Measurements from ENCODE around the gene NOMO2.
"Not testable (repeated sequence)": the region's sequence is repeated elsewhere in the genome, so short reads cannot be mapped to it uniquely, and the experiment has no call there.

NOMO2 gene

DNA sequence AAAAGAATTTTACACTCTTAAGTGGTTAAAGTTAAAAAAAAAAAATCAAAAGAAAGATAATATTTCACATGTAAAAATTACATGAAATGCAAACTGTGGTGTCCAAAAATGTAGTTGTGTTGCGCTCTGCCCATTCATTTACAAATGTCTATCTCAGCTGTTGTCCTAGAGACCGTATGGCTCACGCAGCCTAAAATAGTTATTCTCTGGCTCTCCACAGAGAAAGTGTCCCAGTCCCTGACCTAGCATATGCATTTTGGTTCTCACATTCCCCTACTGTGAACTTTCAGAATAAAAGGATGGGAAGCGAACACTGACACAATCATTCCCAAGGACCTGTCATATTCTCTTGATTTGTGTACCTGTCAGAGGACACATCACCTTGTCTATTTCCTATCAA is 27.6 kb downstream of the NOMO2 start:
- not testable (repeated sequence) for H3K4me3 ChIP-seq (ENCODE audit: low read depth, low read length)

DNA sequence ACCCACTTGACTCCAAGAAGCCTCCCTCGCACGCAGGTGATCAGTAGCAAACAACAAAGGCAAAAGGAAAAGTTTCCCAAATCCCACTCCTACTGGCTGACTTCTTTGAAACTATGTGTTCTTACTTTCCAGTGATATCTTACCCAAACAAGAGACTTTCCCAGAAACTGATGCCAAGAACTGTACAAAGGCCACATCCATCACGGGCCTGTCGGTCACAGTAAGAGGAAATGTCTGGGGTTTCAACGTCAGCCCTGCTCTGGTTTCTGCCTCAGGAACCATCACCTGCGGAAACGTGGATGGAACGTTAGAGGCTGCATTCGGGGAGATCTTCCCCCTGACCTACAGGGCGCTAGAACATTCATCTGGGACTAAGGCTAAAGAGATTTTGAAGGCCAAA is 30.6 kb downstream of the NOMO2 start:
- not testable (repeated sequence) for H3K4me3 ChIP-seq (ENCODE audit: low read depth, low read length)

DNA sequence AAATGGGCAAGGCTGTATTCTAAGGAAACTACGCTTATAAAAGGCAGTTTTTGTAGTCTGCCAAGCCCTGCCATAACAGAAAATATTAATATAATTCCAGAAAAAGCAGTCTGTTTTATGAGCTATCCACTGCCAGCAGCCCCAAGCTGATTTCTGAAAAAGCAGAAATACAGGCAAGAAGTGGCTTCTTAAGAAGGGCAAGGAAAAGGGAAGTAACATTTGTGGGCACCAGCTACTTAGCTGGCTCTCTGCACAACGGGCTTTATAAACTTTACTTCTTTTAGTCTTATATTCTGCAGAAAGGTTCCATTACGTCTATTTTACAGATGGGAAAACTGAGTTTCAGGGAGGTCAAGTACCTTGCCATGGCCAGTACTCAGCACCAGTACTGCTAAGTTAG is 31.6 kb downstream of the NOMO2 start:
- not testable (repeated sequence) for H3K4me3 ChIP-seq (ENCODE audit: low read depth, low read length)

DNA sequence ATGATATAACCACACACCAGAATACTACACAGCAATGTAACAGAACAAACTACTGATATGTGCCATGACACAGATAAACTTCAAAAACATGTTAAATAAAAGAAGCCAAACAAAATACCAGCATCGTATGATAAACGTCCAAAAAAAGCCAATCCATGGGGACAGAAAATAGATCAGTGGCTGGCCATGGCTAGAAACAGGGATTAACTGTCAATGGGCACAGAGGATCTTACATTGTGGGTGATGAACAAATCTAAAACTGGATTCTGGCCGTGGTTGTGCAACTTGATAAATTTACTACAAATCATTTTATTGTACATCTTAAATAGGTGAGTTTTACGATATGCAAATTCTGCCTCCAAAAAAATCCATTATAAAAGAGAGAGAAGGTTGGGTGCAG is 35.4 kb downstream of the NOMO2 start:
- H3K4me3 ChIP-seq (ENCODE audit: low read depth, low read length) = not testable (repeated sequence)

DNA sequence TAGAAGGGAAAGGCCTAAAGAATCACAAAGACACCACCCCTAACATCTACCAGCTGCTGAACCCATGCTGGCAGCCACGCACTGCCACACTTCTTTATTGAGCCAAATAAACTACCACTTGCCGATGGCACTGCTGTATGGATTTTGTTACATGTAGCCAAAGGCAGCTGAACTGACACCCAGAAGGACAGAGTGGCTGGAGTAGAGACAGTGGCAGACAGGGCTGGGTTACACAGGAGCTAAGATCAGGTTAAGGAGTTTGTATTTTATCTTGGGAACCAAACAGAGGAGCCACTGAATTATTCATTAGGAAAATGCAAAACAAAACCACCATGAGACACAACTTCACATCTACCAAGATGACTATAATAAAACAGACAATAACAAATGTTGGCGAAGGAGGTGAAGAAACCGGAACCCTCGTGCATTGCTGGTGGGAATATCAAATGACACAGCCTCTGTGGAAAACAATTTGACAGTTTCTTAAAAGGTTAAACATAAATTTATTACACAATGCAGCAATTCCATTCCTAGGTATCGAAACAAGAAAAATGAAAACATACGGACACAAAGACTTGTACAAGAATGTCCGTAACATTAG is 35.9 kb downstream of the NOMO2 start:
- not testable (repeated sequence) for H3K4me3 ChIP-seq (ENCODE audit: low read depth, low read length)

DNA sequence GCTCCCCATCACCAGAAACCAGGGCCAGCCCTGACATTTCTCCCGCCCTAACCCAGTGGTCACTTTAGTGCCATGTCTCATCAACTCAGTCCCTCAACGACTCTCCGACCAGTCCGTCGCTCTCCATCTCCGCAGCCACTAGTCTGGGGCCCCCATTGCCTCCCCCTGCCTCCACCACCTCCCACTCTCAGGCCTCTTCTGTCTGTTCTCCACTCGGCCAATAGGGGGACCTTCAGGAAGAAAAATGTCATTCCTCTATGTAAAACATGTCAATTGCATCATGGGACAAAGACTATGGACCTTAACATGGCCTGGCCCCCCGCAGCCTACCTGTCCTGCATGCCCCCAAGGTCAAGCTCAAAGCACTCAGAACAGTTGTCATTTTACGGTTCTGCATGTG is 39.3 kb downstream of the NOMO2 start:
- not testable (repeated sequence) for H3K4me3 ChIP-seq (ENCODE audit: low read depth, low read length)

DNA sequence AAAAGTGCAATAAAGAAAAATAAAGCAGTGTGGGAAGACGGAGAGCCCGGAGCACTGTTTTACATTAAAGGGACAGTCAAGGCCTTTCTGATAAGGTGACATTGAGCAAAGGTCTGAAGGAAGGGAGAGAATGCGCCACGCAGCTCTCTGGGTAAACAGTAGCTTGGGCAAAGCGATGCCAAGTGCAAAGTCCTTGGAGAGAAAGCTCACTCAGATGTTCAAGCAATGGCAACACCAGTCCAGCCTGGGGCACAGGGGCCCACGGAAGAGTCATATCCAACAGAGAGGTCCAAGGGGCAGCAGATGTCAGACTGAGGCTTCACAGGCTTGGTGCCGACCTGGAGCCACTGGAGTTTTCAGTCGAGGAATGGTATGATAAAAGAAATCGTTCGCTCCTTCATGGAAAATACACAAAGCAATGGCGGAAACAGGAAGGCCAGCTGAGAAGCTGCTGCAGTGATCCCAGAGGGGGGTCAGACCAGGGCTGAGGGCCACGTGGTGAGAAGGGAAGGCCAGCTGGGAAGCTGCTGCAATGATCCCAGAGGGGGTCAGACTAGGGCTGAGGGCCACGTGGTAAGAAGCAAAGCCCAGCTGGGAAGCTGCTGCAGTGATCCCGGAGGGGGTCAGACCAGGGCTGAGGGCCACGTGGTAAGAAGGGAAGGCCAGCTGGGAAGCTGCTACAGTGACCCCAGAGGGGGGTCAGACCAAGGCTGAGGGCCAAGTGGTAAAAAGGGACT is 40.3 kb downstream of the NOMO2 start:
- H3K4me3 ChIP-seq (ENCODE audit: low read depth, low read length) = not testable (repeated sequence)

DNA sequence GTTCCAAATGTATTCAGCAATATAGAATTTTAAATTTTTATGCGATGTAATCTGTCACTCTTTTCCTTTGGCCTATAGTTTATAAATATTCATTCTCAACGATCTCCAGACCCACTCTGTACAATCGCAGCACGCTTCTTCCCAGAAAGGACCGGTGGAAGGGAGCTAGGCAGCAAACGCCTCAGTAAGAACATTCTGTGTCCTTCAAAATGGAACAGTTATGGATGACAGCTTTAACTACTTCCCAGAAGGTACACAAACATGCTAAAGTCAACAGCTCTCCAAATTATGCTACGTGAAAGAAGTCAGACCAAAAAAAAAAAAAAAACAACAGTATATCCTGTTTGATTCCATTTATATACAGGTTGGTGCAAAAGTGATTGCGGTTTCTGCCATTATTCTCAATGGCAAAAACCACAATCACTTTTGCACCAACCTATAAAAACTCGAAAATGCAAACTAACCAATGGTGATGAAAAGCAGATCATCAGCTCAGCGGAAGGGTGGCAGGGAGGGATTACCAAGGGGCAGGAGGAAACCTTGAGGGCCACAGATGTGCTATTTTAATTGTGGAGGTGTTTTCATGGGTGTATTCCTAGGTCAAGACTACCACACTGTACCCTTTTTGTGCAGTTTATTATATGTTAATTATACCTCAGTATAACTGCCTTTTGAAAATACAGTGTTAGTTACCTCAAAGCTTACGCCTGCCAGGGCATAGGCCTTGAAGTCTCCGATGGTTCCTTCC is 43.2 kb downstream of the NOMO2 start:
- not testable (repeated sequence) for H3K4me3 ChIP-seq (ENCODE audit: low read depth, low read length)

DNA sequence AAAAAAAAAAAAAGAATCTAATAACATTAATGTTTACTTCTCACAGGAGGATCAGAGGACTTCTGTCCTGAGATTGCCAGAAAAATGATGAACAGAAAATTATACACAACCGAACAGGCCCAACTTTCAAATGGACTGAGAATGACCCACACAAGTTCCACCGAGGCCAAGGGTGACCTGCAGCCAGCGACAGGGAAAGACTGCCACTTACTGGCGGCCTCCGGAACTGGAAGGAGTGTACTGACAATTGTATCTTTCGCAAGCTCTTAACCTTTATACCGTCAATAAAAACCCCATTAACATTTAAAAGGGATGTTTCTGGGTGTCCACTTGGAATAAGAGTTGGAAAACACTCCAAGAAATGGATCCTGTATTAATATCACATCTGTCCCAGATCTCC is 63.5 kb downstream of the NOMO2 start:
- H3K4me3 ChIP-seq (ENCODE audit: low read depth, low read length) = not testable (repeated sequence)

DNA sequence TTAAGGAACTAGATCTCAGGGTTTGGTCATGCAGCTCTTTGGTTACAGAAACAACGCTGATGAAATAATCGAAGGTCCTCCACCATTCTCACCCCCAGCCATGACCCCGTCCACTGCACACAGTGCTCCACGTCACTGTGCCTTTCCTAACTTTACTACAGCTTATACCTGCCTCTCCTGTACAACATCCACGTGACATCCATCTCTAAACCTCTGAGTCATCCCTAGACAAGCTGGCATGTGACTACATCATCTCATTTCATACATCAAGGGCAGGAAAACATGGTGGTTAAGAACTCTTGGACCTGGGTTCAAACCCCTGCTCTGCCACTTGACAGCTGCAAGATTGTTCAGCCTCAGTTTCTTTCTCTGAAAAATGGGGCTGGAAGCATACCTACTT is 64.9 kb downstream of the NOMO2 start:
- not testable (repeated sequence) for H3K4me3 ChIP-seq (ENCODE audit: low read depth, low read length)

DNA sequence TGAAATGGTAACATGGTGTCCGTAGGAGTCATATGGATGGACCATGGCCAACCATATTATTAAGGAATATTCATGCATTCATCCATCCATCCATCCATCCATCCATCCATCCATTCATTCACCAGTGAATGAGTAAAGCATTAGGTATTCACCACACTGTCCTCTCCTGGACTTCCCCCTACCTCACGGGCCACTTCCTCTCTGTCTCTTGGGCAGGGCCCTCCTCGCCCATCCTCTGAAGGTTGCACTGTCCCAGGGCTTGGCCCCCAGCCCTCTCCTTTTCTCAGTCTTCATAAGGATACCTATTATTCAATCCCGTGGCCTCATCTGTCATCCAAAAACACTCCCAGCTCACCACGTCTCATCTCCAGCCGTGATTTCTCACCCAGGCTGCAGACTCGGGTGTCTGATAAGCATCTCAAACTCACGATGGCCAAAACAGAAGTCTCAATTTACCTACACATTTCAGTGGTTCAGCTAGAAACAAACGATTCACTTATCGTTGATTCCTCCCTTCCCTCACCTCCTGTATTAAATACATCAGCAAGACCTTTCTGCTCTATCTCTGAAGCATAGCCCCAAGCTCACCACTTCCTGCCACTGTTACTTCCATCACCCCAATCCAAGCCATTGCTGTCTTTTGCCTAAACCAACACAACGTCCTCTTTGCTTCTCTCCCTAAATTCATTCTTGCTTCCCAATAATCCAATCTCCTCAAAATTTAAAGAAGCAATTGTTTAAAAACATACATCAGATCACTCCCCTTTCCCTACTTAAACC is 69.6 kb downstream of the NOMO2 start:
- not testable (repeated sequence) for H3K4me3 ChIP-seq (ENCODE audit: low read depth, low read length)

DNA sequence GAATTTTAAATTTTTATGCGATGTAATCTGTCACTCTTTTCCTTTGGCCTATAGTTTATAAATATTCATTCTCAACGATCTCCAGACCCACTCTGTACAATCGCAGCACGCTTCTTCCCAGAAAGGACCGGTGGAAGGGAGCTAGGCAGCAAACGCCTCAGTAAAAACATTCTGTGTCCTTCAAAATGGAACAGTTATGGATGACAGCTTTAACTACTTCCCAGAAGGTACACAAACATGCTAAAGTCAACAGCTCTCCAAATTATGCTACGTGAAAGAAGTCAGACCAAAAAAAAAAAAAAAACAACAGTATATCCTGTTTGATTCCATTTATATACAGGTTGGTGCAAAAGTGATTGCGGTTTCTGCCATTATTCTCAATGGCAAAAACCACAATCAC is 125.9 kb downstream of the NOMO2 start:
- H3K4me3 ChIP-seq (ENCODE audit: low read depth, low read length) = not testable (repeated sequence)

DNA sequence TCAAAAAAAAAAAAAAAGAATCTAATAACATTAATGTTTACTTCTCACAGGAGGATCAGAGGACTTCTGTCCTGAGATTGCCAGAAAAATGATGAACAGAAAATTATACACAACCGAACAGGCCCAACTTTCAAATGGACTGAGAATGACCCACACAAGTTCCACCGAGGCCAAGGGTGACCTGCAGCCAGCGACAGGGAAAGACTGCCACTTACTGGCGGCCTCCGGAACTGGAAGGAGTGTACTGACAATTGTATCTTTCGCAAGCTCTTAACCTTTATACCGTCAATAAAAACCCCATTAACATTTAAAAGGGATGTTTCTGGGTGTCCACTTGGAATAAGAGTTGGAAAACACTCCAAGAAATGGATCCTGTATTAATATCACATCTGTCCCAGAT is 146.1 kb downstream of the NOMO2 start:
- not testable (repeated sequence) for H3K4me3 ChIP-seq (ENCODE audit: low read depth, low read length)

DNA sequence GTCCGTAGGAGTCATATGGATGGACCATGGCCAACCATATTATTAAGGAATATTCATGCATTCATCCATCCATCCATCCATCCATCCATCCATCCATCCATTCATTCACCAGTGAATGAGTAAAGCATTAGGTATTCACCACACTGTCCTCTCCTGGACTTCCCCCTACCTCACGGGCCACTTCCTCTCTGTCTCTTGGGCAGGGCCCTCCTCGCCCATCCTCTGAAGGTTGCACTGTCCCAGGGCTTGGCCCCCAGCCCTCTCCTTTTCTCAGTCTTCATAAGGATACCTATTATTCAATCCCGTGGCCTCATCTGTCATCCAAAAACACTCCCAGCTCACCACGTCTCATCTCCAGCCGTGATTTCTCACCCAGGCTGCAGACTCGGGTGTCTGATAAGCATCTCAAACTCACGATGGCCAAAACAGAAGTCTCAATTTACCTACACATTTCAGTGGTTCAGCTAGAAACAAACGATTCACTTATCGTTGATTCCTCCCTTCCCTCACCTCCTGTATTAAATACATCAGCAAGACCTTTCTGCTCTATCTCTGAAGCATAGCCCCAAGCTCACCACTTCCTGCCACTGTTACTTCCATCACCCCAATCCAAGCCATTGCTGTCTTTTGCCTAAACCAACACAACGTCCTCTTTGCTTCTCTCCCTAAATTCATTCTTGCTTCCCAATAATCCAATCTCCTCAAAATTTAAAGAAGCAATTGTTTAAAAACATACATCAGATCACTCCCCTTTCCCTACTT is 152.2 kb downstream of the NOMO2 start:
- not testable (repeated sequence) for H3K4me3 ChIP-seq (ENCODE audit: low read depth, low read length)

DNA sequence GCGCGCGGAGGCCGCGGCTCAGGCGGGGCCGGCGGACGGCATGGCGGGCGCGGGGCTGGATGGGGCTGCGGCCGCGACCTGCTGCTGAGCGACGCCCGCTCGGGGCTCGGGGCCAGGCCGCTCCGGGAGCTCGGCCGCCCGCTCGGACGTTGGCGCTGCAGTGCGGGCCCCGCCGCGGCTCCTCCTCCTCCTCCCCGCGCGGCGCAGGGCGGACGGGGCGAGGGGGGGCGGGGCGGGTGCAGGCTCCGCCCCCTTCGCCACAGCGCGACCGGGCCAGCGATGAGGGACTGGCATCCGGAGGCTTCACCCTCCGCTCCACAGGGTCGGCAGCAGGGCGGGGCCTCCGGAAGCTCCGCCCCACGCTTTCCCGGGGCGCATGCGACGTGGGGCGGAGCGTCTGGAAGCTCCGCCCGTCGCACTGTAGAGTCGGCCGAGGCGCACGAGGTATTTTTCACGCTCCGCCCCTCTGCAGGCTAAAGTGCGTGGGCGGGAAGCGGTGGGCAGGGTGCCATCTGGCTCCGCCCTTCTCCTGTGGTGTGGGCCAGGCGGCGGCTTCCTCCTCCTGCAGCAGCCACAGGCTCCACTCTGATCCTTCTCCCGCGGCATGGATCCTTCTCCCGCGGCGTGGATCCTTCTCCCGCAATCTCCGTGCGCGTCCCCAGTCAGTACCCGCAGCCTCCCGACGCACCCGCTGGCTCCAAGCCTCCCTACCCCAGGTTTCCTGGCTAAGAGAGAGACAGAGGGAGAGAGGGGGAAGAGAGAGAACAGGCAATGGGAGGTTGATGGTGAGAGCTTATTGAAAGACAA is 159.8 kb downstream of the NOMO2 start:
- H3K4me3 ChIP-seq (ENCODE audit: low read depth, low read length) = not testable (repeated sequence)

DNA sequence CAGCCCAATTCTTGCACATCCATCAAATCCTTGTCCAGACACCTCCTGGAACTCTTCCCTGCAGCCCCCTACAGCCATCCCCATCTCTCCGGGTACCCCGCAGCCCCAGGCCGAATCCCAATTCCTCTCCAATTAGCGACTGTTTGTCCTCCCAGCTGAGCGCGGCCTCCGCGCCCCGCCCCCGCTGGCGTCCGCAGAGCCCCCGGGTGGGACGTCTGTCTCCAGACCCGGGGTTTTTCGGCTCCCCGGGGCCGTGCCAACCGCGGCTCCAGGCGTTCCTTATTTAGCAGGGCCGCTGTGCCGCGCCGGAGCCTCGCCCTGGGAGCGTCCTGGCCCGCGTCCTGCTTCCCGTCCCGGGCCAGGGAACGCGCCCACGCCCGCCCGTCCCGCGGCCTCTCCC is 160.7 kb downstream of the NOMO2 start:
- H3K4me3 ChIP-seq (ENCODE audit: low read depth, low read length) = peak overlapping the region; percentile 29

DNA sequence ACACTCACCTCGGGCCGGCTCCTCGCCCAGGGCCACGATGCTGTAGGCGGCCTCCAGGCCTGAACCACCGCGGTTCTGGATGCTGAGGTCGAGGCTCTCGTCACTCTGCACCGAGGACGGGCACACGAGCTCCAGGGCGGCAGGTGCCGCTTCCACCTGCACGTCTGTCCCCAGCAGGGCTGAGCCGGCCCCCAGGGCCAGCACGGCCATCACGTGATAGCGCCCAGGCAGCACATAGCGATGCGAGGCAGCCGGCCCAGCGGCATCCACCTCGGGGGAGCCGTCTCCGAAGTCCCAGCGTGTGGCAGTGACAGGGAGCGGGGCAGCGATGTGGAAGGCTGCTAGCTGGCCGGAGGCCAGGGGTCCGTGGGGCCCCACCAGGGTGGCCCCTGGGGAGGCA is 167.5 kb downstream of the NOMO2 start:
- not testable (repeated sequence) for H3K4me3 ChIP-seq (ENCODE audit: low read depth, low read length)

DNA sequence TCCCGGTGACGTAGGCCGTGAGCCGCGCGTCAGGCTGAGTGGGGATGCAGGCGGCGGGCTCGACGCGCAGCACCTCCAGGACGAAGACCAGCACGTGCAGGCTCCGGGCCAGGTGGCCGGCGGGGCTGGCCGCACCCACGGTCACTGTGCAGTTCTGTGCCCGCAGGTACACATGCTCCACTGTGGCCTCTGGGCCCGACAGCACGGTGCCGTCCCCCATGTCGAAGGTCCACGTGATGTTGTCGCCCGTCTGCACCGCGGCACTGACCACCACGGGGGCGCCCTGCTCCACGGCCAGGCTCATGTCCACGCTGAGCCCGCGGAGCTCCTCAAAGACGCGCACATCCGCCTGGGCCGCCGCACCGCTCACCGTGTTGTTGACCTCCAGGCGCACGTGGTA is 174.1 kb downstream of the NOMO2 start:
- not testable (repeated sequence) for H3K4me3 ChIP-seq (ENCODE audit: low read depth, low read length)

DNA sequence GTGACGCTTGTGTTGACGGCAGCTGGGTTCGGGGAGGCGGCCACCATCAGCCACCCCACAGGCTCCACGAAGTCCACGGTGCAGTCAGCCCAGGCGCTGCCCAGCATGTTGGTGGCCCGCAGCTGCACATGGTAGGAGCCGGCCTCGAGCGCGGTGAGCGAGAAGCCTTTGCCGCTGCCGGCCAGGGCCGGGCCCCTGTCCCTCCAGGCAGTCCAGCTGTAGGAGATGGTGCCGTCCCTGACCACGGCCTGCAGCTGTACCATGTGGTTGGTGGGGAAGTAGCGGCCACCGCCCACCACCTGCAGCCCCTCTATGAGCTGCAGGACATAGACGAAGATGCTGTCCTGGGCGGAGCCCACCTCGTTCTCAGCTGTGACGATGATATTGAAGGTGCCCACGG is 175.4 kb downstream of the NOMO2 start:
- not testable (repeated sequence) for H3K4me3 ChIP-seq (ENCODE audit: low read depth, low read length)

DNA sequence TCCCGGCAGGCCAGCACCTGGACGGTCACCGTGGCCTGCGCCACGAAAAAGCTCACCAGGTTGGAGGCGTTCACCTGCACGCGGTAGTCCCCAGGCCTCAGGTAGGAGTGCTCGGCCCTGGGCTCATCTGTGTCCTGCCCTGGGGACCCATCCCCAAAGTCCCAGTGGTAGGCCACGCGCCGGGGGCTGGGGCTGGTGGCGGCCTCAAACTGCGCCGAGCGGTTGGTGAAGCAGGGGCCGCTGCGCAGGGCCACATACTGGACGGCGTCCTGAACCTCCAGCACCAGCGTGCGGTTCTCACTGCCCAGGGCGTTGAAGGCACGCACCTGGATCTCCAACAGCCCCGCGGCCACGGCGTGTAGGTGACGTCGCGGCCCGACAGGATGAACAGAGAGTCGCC is 176.6 kb downstream of the NOMO2 start:
- not testable (repeated sequence) for H3K4me3 ChIP-seq (ENCODE audit: low read depth, low read length)
